Astrocyte (in vitro differentiated cells and primary cell): Measurements from ENCODE around the gene SLC7A10. TPM values are rescaled to one million over a fixed set of nuclear protein-coding genes. Genes with fewer than 3 reads are reported as not detected.

ENCODE experiments used
- DNase-seq: peaks from one replicate; pipeline ENCODE4 v3.0.0-alpha.2; 2010; ENCODE audit warnings: low read depth
- FAIRE-seq: peaks from 2 replicates; lab custom pipeline; 2011; peaks lifted over from hg19 to GRCh38; lab: Jason Lieb, UNC
- H2AFZ ChIP-seq: 2 replicates; pipeline ENCODE4 v1.6.0; 2012; ENCODE audit warnings: low read depth, low read length, inconsistent platforms
- H3K27ac ChIP-seq: 2 replicates; pipeline ENCODE4 v1.5.1; 2011; ENCODE audit warnings: low read depth, low read length, inconsistent platforms
- H3K27me3 ChIP-seq: 2 replicates; pipeline ENCODE4 v1.6.0; 2011; ENCODE audit warnings: low read length, inconsistent platforms; ENCODE audit not compliant: insufficient read depth
- H3K36me3 ChIP-seq: 2 replicates; pipeline ENCODE4 v1.5.1; 2011; ENCODE audit warnings: low read length, inconsistent platforms; ENCODE audit not compliant: insufficient read depth
- H3K4me1 ChIP-seq: 2 replicates; pipeline ENCODE4 v1.5.1; 2011; ENCODE audit warnings: low read length, inconsistent platforms; ENCODE audit not compliant: insufficient read depth
- H3K4me2 ChIP-seq: 2 replicates; pipeline ENCODE4 v1.6.0; 2012; ENCODE audit warnings: low read length, inconsistent platforms
- H3K4me3 ChIP-seq: 2 replicates; pipeline ENCODE4 v1.5.1; 2011; ENCODE audit warnings: low read depth, mild to moderate bottlenecking, low read length, inconsistent platforms; ENCODE audit not compliant: insufficient read depth
- H3K79me2 ChIP-seq: 2 replicates; pipeline ENCODE4 v1.6.0; 2012; ENCODE audit warnings: mild to moderate bottlenecking, low read length, inconsistent platforms; ENCODE audit not compliant: insufficient read depth
- H3K9ac ChIP-seq: 2 replicates; pipeline ENCODE4 v1.6.0; 2012; ENCODE audit warnings: mild to moderate bottlenecking, low read length, inconsistent platforms
- H3K9me3 ChIP-seq: 2 replicates; pipeline ENCODE4 v1.5.1; 2012; ENCODE audit warnings: low read depth, mild to moderate bottlenecking, low read length, inconsistent platforms; ENCODE audit not compliant: insufficient read depth
- H4K20me1 ChIP-seq: 2 replicates; pipeline ENCODE4 v1.6.0; 2012; ENCODE audit warnings: low read length, inconsistent platforms; ENCODE audit not compliant: insufficient read depth
- H3K27ac Mint-ChIP-seq: one replicate; pipeline ENCODE4 v1.8.0; 2021; ENCODE audit warnings: mild to moderate bottlenecking, mixed read lengths; ENCODE audit not compliant: unreplicated experiment
- H3K27me3 Mint-ChIP-seq: one replicate; pipeline ENCODE4 v1.8.0; 2021; ENCODE audit warnings: low read depth, mixed read lengths; ENCODE audit not compliant: unreplicated experiment
- H3K36me3 Mint-ChIP-seq: one replicate; pipeline ENCODE4 v1.8.0; 2021; ENCODE audit warnings: low read depth, mixed read lengths; ENCODE audit not compliant: unreplicated experiment
- H3K4me1 Mint-ChIP-seq: one replicate; pipeline ENCODE4 v1.8.0; 2021; ENCODE audit warnings: low read depth, mixed read lengths; ENCODE audit not compliant: unreplicated experiment
- H3K4me3 Mint-ChIP-seq: one replicate; pipeline ENCODE4 v1.8.0; 2021; ENCODE audit warnings: mild to moderate bottlenecking, moderate library complexity, mixed read lengths; ENCODE audit not compliant: unreplicated experiment
- H3K9me3 Mint-ChIP-seq: one replicate; pipeline ENCODE4 v1.8.0; 2021; ENCODE audit warnings: mild to moderate bottlenecking, mixed read lengths; ENCODE audit not compliant: unreplicated experiment
- CTCF ChIP-seq: IDR thresholded peaks from 2 replicates; pipeline ENCODE4 v1.5.1; 2011; ENCODE audit warnings: low read depth, mild to moderate bottlenecking, inconsistent platforms, low read length, moderate library complexity; ENCODE audit not compliant: insufficient read depth
- EZH2 ChIP-seq: IDR thresholded peaks from 2 replicates; pipeline ENCODE4 v1.6.1; 2012; ENCODE audit warnings: mild to moderate bottlenecking, low read length, inconsistent platforms; ENCODE audit not compliant: insufficient read depth
- total RNA-seq: library from RNA; stranded (reverse); gene quantifications from 2 replicates; pipeline ENCODE4 v1.2.1, GENCODE V29; 2021

Gene SLC7A10
- total RNA-seq, 1 donor from 2014 or later: 0.61 TPM

- peaks cover 2% of the 10 kb centered on the region for H3K4me1 Mint-ChIP-seq
- Histone ChIP-seq H3K27ac (no peak overlapping the region), H3K36me3 (no peaks in the 10 kb centered on the region), H3K4me2 (no peak overlapping the region), H3K4me1 (no peaks in the 10 kb centered on the region), H3K4me3 (no peak overlapping the region), H3K9me3 (no peaks in the 10 kb centered on the region), H3K27me3 (peaks cover 2% of the 10 kb centered on the region), H3K79me2 (no peaks in the 10 kb centered on the region), H2AFZ (no peak overlapping the region), H3K9ac (no peak overlapping the region), H4K20me1 (no peaks in the 10 kb centered on the region)
- H3K9me3 Mint-ChIP-seq: peaks cover 2% of the 10 kb centered on the region
- no peak overlapping the region for H3K27ac Mint-ChIP-seq
- FAIRE-seq (no peak), DNase-seq (no peak)
- peaks cover 29% of the 10 kb centered on the region for H3K27me3 Mint-ChIP-seq
- H3K36me3 Mint-ChIP-seq: no peaks in the 10 kb centered on the region
- TF ChIP-seq EZH2 (no peak), CTCF (no peak)
- no peak overlapping the region for H3K4me3 Mint-ChIP-seq
Measured at GRCh38 chr19:33260628-33261418, 35.2 kb upstream of the SLC7A10 start.

GRCh38 chr19:33259539-33259938, 33.9 kb upstream of the SLC7A10 start:
- Histone ChIP-seq H3K4me3 (no peak overlapping the region), H3K27me3 (peaks cover 2% of the 10 kb centered on the region), H3K27ac (no peak overlapping the region), H3K36me3 (no peaks in the 10 kb centered on the region), H3K4me1 (no peaks in the 10 kb centered on the region), H2AFZ (no peak overlapping the region), H3K79me2 (no peaks in the 10 kb centered on the region), H3K9me3 (no peaks in the 10 kb centered on the region), H3K4me2 (no peak overlapping the region), H3K9ac (no peak overlapping the region), H4K20me1 (no peaks in the 10 kb centered on the region)
- Mint-ChIP-seq H3K36me3 (no peaks in the 10 kb centered on the region), H3K4me1 (peaks cover 2% of the 10 kb centered on the region), H3K9me3 (peaks cover 2% of the 10 kb centered on the region), H3K27ac (no peak overlapping the region), H3K27me3 (peaks cover 30% of the 10 kb centered on the region), H3K4me3 (no peak overlapping the region)
- TF ChIP-seq CTCF (no peak), EZH2 (no peak)
- DNase-seq: no peak
- FAIRE-seq: no peak

GRCh38 chr19:33257828-33258227, 32.2 kb upstream of the SLC7A10 start:
- H2AFZ ChIP-seq: no peak overlapping the region
- no peak overlapping the region for H3K4me3 ChIP-seq
- FAIRE-seq (no peak), DNase-seq (no peak)
- no peaks in the 10 kb centered on the region for H3K4me1 ChIP-seq
- Mint-ChIP-seq H3K9me3 (peaks cover 2% of the 10 kb centered on the region), H3K4me3 (no peak overlapping the region), H3K27me3 (peaks cover 27% of the 10 kb centered on the region), H3K36me3 (no peaks in the 10 kb centered on the region), H3K27ac (no peak overlapping the region), H3K4me1 (peaks cover 2% of the 10 kb centered on the region)
- no peak overlapping the region for H3K9ac ChIP-seq
- no peak overlapping the region for H3K27ac ChIP-seq
- TF ChIP-seq EZH2: no peak
- TF ChIP-seq CTCF: no peak
- peaks cover 2% of the 10 kb centered on the region for H3K27me3 ChIP-seq
- H3K79me2 ChIP-seq: no peaks in the 10 kb centered on the region
- H3K36me3 ChIP-seq: no peaks in the 10 kb centered on the region
- no peak overlapping the region for H3K4me2 ChIP-seq
- no peaks in the 10 kb centered on the region for H3K9me3 ChIP-seq
- no peaks in the 10 kb centered on the region for H4K20me1 ChIP-seq
